HG03521 (cell line): ENCODE data around the gene PLEKHA6.

Experiments
- ATAC-seq: cut with Tn5 transposase; IDR thresholded peaks from one replicate; pipeline ENCODE4 v1.9.1; 2021; ENCODE audit warnings: mild to moderate bottlenecking, moderate library complexity; ENCODE audit not compliant: unreplicated experiment

The PLEKHA6 gene

DNA sequence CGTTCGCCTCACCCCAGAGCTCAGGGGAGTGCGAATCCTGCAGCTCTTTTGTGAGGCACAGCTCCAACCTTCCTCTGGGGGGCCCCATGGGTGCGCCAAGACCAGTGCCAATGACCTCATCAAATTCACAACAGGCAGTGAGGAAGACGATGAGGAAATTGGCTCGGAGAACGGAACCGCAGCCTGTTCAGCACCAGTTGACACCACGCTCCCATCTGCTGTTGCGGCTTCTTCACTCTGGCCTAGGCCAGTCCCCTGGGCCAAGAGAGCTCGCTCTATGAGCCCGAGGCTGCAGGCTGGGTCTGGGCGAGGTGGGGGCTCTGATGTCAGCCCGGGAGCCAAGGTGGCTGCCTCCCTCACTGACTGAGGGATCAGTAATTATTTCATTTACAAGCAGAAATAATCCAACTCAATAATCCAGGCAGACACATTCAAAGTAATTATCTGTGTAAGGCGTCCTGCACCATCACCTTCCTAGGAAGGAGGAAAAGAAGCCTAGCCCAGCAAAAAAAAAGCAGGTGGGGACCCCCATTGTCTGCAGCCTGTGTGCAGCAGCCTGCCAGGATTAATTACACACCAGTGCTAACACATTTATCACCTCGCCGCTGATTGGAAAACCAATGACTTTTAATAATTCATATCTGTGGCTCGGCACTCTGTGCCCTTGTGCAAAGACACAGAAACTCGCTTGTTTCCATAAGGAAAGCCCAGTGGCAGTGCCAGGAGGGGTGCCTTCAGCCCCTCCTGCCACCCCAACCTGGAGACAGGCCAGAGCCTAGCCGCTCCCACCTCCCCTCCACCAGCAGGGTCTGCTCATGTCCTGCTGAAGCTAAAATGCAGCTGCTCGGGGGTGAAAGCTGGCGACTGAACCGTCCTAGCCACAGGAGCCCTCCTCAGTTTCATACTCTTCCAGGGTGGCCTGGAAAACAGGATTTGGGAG is 1.9 kb downstream of the PLEKHA6 start:
- ATAC-seq, result no peak

GRCh38 chr1:204356997-204357396 is 2.7 kb downstream of the PLEKHA6 start:
- ATAC-seq, result no peak

DNA sequence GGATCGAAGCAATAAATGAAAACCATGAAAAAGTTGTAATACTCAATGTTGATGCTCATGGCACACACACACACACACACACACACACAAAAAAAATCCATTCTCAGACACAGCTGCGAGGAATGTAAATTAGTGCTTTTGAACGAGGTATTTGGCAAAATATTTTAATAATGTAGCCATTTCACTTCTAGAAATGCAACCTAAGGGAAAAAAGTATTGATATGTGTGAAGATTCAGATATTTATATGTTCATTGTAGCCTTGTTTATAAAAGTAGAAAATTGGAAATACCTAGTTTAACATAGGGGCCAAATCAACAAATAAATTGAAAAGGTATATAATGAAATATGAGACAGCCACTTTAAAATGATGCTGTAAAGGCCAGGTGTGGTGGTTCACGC is 3.8 kb downstream of the PLEKHA6 start:
- no peak for ATAC-seq

DNA sequence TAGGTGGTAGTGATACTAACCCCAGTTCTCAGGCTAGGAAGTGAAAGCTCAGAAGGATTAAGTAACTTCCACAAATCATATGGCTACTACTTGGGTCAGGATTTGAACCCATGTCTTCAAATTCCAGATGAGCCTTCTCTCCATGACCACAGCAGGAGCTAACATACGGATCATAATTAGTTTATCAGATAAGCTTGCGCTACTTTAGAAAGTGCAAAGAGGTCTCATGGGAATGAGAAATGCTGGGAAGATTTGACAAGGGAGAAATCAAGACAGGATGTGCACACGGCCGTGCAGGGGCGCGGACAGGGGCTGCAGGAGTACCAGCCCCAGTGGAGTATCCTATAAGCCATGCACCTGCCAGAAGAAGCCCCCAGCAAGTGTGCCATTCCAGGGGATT is 5.2 kb downstream of the PLEKHA6 start:
- no peak for ATAC-seq

DNA sequence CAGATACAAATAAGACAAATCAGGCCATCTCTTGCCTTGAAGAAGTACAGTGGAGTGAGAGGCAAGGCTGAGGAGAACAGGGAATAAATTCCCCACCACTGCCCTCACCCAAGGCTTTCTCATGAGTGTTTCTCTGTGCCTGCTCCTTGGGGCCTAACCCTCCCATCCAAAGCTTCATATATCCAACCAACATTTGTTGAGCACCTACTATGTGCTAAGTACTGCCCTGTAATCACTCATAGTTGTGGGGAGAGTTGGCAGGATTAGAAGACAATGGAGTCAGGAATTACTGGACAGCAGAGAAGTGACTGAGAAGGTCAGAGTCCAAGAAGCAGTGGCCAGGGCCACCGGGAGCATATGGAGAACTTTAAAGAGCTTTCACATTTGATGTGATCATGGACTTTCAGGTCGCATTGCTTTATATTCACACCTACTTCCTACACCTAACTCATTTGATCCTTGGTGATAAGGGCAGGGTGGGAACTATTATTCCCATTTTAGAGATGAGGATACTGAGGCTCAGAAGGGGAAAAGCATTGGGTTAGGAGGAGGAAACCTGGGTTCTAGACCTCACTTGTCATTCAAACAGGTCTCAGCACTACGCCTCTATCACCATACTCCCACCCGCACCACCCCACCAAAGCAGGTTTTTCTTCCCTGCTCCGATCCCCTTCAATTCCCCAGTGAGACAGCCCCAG is 6.4 kb downstream of the PLEKHA6 start:
- ATAC-seq, result no peak

DNA sequence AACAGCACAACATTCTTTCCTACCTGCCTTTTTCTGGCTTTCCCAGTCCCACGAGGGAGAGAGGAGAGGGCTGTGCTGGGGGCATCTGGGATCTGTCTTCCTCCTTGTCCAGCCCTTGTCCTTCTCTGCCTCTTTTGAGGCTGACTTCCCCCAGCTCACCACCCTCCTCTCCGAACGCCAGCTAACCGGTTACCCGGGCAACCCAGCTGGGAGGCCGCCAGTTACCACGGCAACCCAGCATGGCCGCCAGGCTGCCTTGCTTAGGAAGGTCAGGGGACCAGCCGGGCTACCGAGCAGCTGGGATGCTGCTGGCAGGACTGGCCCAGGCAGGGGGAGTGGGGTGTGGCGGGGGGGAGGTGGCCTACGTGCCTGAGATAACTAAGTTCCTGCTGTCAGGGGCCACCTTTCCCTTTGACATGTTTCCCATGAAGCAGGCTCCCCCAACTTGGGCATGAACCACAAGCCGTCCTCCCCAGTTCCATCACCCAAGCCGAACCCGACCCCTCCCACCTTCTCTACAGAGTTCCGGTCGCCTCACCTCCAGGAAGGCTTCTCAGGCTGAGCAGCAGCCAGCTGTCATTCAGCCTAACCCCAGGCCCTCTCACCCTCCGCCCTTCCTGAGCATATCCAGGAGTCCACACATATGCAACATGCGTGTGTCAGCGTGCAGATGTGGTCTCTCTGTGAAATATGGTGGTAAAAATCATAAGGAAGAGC is 8.7 kb downstream of the PLEKHA6 start:
- no peak for ATAC-seq

DNA sequence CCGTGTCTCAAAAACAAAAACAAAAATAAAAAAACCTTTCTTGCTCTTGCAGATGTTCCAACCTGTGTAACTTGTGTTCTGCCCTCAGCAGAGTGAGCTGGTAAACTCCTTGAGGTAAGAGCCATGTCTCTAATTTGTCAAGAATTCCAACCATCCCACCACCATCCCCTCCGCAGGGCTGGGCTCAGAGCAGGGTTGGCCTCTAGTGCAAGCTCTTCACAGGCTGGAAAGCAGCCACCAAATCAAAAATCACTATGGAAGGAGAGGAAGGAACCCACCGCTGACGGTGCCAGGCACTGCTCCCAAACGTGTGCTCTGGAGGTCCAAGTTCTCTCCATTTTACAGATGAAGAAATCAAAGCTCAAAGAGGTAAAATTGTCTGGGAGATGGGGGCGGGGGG is 9.4 kb downstream of the PLEKHA6 start:
- ATAC-seq, result no peak

GRCh38 chr1:204349602-204350001 is 10.1 kb downstream of the PLEKHA6 start:
- ATAC-seq, result no peak

DNA sequence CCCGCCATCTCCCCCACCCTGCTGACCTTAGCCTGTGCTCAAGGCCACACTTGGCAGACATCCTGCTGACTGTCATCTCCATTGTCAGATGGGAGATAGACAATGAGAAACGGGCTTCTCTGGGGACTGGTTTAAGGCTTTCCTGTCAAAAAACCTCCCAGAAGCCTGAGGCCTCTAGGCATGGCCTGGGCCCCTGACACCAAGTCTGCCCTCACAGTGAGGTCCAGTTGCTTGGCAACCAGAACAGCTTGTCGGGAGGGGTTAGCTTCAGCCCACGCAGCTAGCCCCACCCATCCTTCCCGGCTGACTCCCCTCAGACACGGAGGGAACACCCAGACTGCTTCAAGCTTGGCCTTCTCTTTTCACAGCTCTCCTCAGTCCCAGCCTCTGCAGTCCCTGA is 11.0 kb downstream of the PLEKHA6 start:
- ATAC-seq, result no peak

GRCh38 chr1:204348242-204348641 is 11.5 kb downstream of the PLEKHA6 start:
- no peak for ATAC-seq

- ATAC-seq, result no peak
Measured at GRCh38 chr1:204345941-204346645, 13.6 kb downstream of the PLEKHA6 start.

- ATAC-seq, result no peak
Measured at GRCh38 chr1:204345438-204345841, 14.3 kb downstream of the PLEKHA6 start.

DNA sequence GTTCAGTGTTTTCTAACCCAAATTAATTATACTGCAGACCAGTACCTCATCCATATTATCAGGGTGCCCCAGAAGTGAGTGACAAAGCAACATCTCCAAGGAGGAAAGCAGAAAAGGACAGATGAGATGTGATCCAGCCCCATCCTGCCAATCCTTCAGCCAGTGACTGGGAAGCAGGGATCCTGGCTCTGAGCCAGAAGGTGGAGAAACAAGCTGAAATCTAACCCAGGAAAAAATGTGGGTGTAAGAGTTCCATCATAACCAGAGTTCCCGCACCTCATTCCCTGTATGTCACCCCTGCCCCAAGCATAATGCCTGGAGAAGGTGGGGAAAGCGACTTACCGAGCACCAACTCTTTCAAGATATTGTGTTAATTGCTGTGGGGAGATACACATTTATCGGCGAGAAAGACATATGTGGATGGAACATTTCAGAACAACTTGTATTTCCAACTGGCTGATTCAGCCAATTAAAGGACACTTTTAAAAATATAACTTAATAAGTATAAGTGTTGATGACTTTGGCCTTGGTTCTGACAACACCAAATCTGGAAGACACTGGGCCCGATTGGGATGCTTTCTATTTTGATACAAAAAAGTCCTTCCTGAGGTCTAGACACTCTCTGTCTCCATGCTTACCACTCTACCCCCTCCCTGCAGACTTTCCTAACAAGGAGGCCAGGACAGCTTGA is 14.9 kb downstream of the PLEKHA6 start:
- no peak for ATAC-seq

DNA sequence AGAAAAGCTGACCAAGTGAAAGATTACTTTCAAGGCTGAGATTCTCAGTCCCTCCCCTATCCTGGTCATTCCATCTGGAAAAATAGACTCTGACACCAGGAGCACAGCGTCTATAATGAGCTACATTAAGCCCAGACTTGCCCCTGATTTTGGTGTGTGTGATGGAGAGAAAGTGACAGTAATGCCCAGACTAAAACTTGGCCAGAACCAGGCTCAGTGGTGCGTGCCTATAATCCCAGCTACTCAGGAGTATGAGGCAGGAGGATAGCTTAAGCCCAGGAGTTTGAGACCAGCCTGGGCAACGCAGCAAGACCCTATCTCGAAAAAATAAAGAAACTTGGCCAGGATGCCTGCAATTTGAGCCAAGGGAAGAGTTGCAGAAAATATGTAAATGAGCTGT is 15.9 kb downstream of the PLEKHA6 start:
- ATAC-seq, result no peak

GRCh38 chr1:204343247-204343646 is 16.5 kb downstream of the PLEKHA6 start:
- no peak for ATAC-seq

DNA sequence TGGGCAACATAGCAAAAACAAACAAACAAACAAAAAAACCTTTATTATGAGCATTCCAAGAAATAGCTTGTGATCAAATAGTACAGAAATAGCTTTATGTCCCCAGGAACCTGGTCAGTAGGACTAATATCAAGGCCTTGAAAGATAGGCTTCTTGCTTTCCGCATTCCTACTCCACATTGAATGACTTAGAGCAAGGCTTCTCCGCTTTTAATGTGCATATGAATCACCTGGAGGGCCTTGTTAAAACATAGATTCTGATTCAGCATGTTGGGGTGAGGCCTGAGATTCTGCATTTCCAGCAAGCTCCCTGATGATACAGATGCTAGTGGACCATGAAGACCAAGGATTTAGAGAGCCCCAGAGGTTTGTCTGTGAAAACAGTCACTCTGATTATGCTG is 17.4 kb downstream of the PLEKHA6 start:
- no peak for ATAC-seq

DNA sequence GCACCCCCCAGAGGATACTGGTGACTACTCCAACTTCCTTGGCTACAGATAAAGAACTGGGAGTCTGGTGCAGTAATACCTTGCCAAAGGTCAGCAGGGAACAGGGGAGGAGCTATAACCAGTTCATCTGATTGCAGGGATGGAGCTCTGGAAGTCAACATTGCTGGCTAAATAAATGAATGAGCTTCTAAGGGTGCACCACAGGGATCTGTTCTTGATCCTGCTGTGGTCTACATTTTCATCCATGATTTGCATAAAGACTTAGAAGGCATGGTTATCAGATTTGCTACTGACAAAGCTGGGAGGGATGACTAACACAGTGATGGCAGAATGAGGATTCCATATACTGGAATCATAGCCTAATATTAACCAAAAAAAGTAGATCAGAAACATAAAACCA is 18.3 kb downstream of the PLEKHA6 start:
- no peak for ATAC-seq

GRCh38 chr1:204340081-204340889 is 19.4 kb downstream of the PLEKHA6 start:
- no peak for ATAC-seq

DNA sequence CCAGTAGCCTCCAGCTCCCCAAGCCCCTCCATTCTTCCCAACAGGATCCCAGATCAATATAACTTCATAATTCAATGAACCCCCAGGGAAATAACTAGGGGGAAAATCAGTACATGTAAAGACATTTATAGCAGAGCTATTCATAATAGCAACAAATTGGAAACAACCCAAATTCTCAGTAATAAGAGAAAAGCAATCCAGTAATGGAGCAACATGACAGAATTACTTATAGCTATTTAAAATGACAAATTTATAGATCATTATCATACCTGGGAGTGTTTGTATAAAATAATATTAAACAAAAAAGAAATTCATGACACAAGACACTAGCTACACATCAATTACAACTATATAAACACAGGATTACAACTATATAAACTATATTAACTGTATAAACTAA is 20.2 kb downstream of the PLEKHA6 start:
- ATAC-seq, result no peak

DNA sequence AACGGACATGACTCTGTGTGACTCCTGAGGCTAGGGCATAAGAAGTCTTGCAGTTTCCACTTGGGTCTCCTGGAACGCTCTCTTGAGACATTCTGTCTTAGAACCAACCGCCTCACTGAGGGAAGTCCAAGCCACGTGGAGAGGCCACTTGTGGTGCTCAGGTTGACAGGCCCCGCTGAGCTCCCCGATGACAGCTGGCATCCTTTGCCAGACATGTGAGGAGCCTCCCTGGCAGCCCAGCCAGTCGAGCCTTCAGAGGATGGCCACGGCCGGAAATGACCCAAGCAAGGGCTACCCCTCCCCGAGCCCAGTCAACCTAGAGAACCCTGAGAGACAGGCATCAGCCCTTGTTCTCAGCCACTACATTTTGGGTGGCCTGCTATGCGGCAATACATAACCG is 20.7 kb downstream of the PLEKHA6 start:
- no peak for ATAC-seq
